AG10803 (cell line): ENCODE results near the gene TCF7L1.
"Not testable (repeated sequence)": the region's sequence is repeated elsewhere in the genome, so short reads cannot be mapped to it uniquely, and the experiment has no call there.

ENCODE experiments used
- DNase-seq: peaks from one replicate; pipeline ENCODE4 v3.0.0; 2010; ENCODE audit warnings: low read depth
- H3K4me3 ChIP-seq: 2 replicates; pipeline ENCODE4 v1.5.1; 2011; ENCODE audit warnings: mild to moderate bottlenecking, low read length, control low read depth
- CTCF ChIP-seq: conservative IDR thresholded peaks from 2 replicates; pipeline ENCODE4 v1.5.1; 2011; ENCODE audit warnings: mild to moderate bottlenecking, low read length, control low read depth, inconsistent platforms

TCF7L1 gene

GRCh38 chr2:85308201-85308600 is 175.0 kb downstream of the TCF7L1 start:
- no peak overlapping the region for H3K4me3 ChIP-seq
- TF ChIP-seq CTCF: no peak
- DNase-seq: no peak

- no peak for TF ChIP-seq CTCF
- H3K4me3 ChIP-seq: no peak overlapping the region
- DNase-seq: peak; percentile 42
These were observed 175.8 kb downstream of the TCF7L1 start for GRCh38 chr2:85308896-85309555.

GRCh38 chr2:85309699-85310321 is 176.6 kb downstream of the TCF7L1 start:
- TF ChIP-seq CTCF: no peak
- DNase-seq: no peak
- no peak overlapping the region for H3K4me3 ChIP-seq

- TF ChIP-seq CTCF: no peak
- H3K4me3 ChIP-seq: no peak overlapping the region
- no peak for DNase-seq
These were observed 177.1 kb downstream of the TCF7L1 start for GRCh38 chr2:85310330-85310729.

GRCh38 chr2:85312404-85312803 is 179.2 kb downstream of the TCF7L1 start:
- TF ChIP-seq CTCF: no peak
- no peak overlapping the region for H3K4me3 ChIP-seq
- peak; percentile 81 for DNase-seq

GRCh38 chr2:85314884-85315242 is 181.7 kb downstream of the TCF7L1 start:
- DNase-seq: no peak
- no peak for TF ChIP-seq CTCF
- H3K4me3 ChIP-seq: no peak overlapping the region

GRCh38 chr2:85315921-85316320 is 182.7 kb downstream of the TCF7L1 start:
- H3K4me3 ChIP-seq, DNase-seq: not testable (repeated sequence)
